Aorta (tissue), 5 donors: ENCODE measurements around the gene SLCO2B1. TPM values are rescaled to one million over a fixed set of nuclear protein-coding genes. Genes with fewer than 3 reads are reported as not detected.

Source experiments
- ATAC-seq: fragments of 200-7000 bp; cut with Tn5 transposase; one replicate; pipeline ENCODE4 v1.9.1; 2022; ENCODE audit warnings: moderate library complexity; ENCODE audit not compliant: low FRiP score
- DNase-seq, 2 donors: peaks; one replicate each; pipeline ENCODE4 v3.0.0-alpha.2; 2020
- H3K27ac ChIP-seq, 2 donors: one replicate each; pipeline ENCODE4 v1.5.1; 2013; ENCODE audit warnings: low read length in 2 of 2, mild to moderate bottlenecking in 2 of 2, moderate library complexity in 2 of 2, control low read depth in 1 of 2, inconsistent platforms in 1 of 2, low read depth in 1 of 2
- H3K27me3 ChIP-seq, 2 donors: one replicate each; pipeline ENCODE4 v1.6.1; 2013; ENCODE audit warnings: control low read depth in 1 of 2, low read length in 1 of 2, mild to moderate bottlenecking in 1 of 2, moderate library complexity in 1 of 2; ENCODE audit not compliant: insufficient read depth in 2 of 2, control insufficient read depth in 1 of 2
- H3K36me3 ChIP-seq, 2 donors: one replicate each; pipeline ENCODE4 v1.6.1; 2013; ENCODE audit warnings: control low read depth in 1 of 2, low read length in 1 of 2, mild to moderate bottlenecking in 1 of 2; ENCODE audit not compliant: insufficient read depth in 2 of 2, control insufficient read depth in 1 of 2
- H3K4me1 ChIP-seq, 2 donors: one replicate each; pipeline ENCODE4 v1.6.1; 2013; ENCODE audit warnings: low read length in 2 of 2, control low read depth in 1 of 2, mild to moderate bottlenecking in 1 of 2, moderate library complexity in 1 of 2; ENCODE audit not compliant: insufficient read depth in 2 of 2, control insufficient read depth in 1 of 2
- H3K4me3 ChIP-seq, 2 donors: one replicate each; pipeline ENCODE4 v1.5.1; 2013; ENCODE audit warnings: low read length in 2 of 2, control low read depth in 1 of 2, mild to moderate bottlenecking in 1 of 2
- H3K9me3 ChIP-seq: one replicate; pipeline ENCODE4 v1.6.1; 2013; ENCODE audit warnings: mild to moderate bottlenecking, low read length; ENCODE audit not compliant: control insufficient read depth
- WGBS, 2 donors: extraction: QIAGEN DNeasy Blood & Tissue Kit; methylation state at CpG; one replicate each; pipeline ENCODE4 v1.1.7; 2013; 5-methylcytosine and 5-hydroxymethylcytosine counted together
- intact Hi-C, 2 donors: fragments of 100-400 bp; cut with DNase I; formaldehyde crosslinking; loops; one replicate each; pipeline versions ENCODE4 v1.14.2 to v1.15.0; 2022
- polyA plus RNA-seq, 2 donors: library from polyadenylated mRNA; stranded (reverse); fragments of 200-250 nt; gene quantifications; one replicate each; pipeline ENCODE4 v1.2.3, GENCODE V29; 2013
- total RNA-seq, 2 donors: library from RNA; stranded (reverse); fragmentation: NEBNext Ultra II Directional; extraction: Animal tissue kit (Norgen Biotek cat#: 25700); gene quantifications; one replicate each; pipeline ENCODE4 v1.2.1, GENCODE V29; 2021
- donor health status: healthy with polysubstance abuse.
- donor health status: Bipolar disorder and iron deficiency.
- donor health status: DM: no; HTN: no; CAD: no.
- donor health status: DM: no; HTN: no; CAD: no.
- donor health status: DM: yes; HTN: yes; CAD: no.

Gene SLCO2B1
- total and polyA plus RNA-seq, 4 donors, result 3.3 to 144 (median 48.3) TPM

- Histone ChIP-seq H3K27me3 (no peaks in the 10 kb centered on the region), H3K9me3 (no peaks in the 10 kb centered on the region), H3K4me3 (no peak overlapping the region), H3K27ac (no peak overlapping the region), H3K4me1 (no peaks in the 10 kb centered on the region), H3K36me3 (no peaks in the 10 kb centered on the region)
- peak in 1 of 2 donors; percentile 19 for DNase-seq
- WGBS, 2 donors, result 44 to 47% methylated on average over 3 of the region's 3 CpGs
- intact Hi-C loops, result no loop called here
- ATAC-seq, result no peak
These were observed 40.4 kb downstream of the SLCO2B1 start for GRCh38 chr11:75191330-75191717.

- H3K27me3 ChIP-seq, result no peaks in the 10 kb centered on the region
- intact Hi-C loops, result no loop called here
- ATAC-seq (no peak), DNase-seq (no peak)
- WGBS, 2 donors, result 98 to 100% methylated on average over 15 of the region's 15 CpGs
- H3K4me3 ChIP-seq, result no peak overlapping the region
- no peaks in the 10 kb centered on the region for H3K9me3 ChIP-seq
- no peak overlapping the region for H3K27ac ChIP-seq
- no peaks in the 10 kb centered on the region for H3K4me1 ChIP-seq
- no peaks in the 10 kb centered on the region for H3K36me3 ChIP-seq
These were observed 42.4 kb downstream of the SLCO2B1 start for GRCh38 chr11:75193271-75193670.

GRCh38 chr11:75193711-75194110 lies 42.8 kb downstream of the SLCO2B1 start:
- H3K9me3 ChIP-seq, result no peaks in the 10 kb centered on the region
- DNase-seq (no peak), ATAC-seq (no peak)
- WGBS, 2 donors, result 72 to 73% methylated on average over 2 of the region's 2 CpGs
- H3K27me3 ChIP-seq, result no peaks in the 10 kb centered on the region
- H3K36me3 ChIP-seq, result no peaks in the 10 kb centered on the region
- H3K4me1 ChIP-seq, result no peaks in the 10 kb centered on the region
- intact Hi-C loops, result no loop called here
- no peak overlapping the region for H3K4me3 ChIP-seq
- no peak overlapping the region for H3K27ac ChIP-seq

GRCh38 chr11:75194147-75194546 lies 43.2 kb downstream of the SLCO2B1 start:
- H3K4me1 ChIP-seq, result no peaks in the 10 kb centered on the region
- ATAC-seq (no peak), DNase-seq (no peak)
- no peaks in the 10 kb centered on the region for H3K36me3 ChIP-seq
- no peaks in the 10 kb centered on the region for H3K27me3 ChIP-seq
- H3K4me3 ChIP-seq, result no peak overlapping the region
- no peaks in the 10 kb centered on the region for H3K9me3 ChIP-seq
- H3K27ac ChIP-seq, result no peak overlapping the region
- intact Hi-C loops, result no loop called here
- 7 to 13% methylated on average over 5 of the region's 5 CpGs for WGBS, 2 donors

- Histone ChIP-seq H3K27me3 (no peaks in the 10 kb centered on the region), H3K36me3 (no peaks in the 10 kb centered on the region), H3K4me1 (no peaks in the 10 kb centered on the region), H3K27ac (no peak overlapping the region), H3K4me3 (no peak overlapping the region), H3K9me3 (no peaks in the 10 kb centered on the region)
- DNase-seq, result peak; percentile 81 to 85
- WGBS, 2 donors, result 56 to 59% methylated on average over 7 of the region's 7 CpGs
- ATAC-seq, result peak; percentile 11
- intact Hi-C loops, result loop anchor here in 1 of 2 donors (5.0 kb wide), 1 partner anchor 53 kb away; no protein-coding TSS in a partner anchor
These were observed 44.5 kb downstream of the SLCO2B1 start for GRCh38 chr11:75195167-75195962.

GRCh38 chr11:75196426-75196825 lies 45.5 kb downstream of the SLCO2B1 start:
- no peaks in the 10 kb centered on the region for H3K9me3 ChIP-seq
- no peaks in the 10 kb centered on the region for H3K4me1 ChIP-seq
- no peak overlapping the region for H3K27ac ChIP-seq
- H3K27me3 ChIP-seq, result no peaks in the 10 kb centered on the region
- WGBS, 2 donors, result 84 to 87% methylated on average over 8 of the region's 8 CpGs
- intact Hi-C loops, result loop anchor here in 1 of 2 donors (5.0 kb wide), 1 partner anchor 54 kb away; no protein-coding TSS in a partner anchor
- DNase-seq (no peak), ATAC-seq (no peak)
- H3K36me3 ChIP-seq, result no peaks in the 10 kb centered on the region
- H3K4me3 ChIP-seq, result no peak overlapping the region

GRCh38 chr11:75197512-75198277 lies 46.8 kb downstream of the SLCO2B1 start:
- H3K27me3 ChIP-seq, result no peaks in the 10 kb centered on the region
- H3K27ac ChIP-seq, result no peak overlapping the region
- H3K9me3 ChIP-seq, result no peaks in the 10 kb centered on the region
- intact Hi-C loops, result loop anchor here in 1 of 2 donors (5.0 kb wide), 1 partner anchor 55 kb away; no protein-coding TSS in a partner anchor
- 88 to 93% methylated on average over 4 of the region's 4 CpGs for WGBS, 2 donors
- H3K4me3 ChIP-seq, result no peak overlapping the region
- no peaks in the 10 kb centered on the region for H3K4me1 ChIP-seq
- no peaks in the 10 kb centered on the region for H3K36me3 ChIP-seq
- ATAC-seq, result no peak
- no peak for DNase-seq

- no peak for DNase-seq
- H3K9me3 ChIP-seq, result no peaks in the 10 kb centered on the region
- no peak for ATAC-seq
- no peaks in the 10 kb centered on the region for H3K36me3 ChIP-seq
- H3K4me1 ChIP-seq, result no peaks in the 10 kb centered on the region
- no peaks in the 10 kb centered on the region for H3K27me3 ChIP-seq
- WGBS, 2 donors, result 73% methylated on average over 7 of the region's 7 CpGs
- H3K4me3 ChIP-seq, result no peak overlapping the region
- no peak overlapping the region for H3K27ac ChIP-seq
- intact Hi-C loops, result loop anchor here in 1 of 2 donors (5.0 kb wide), 1 partner anchor 56 kb away; no protein-coding TSS in a partner anchor
These were observed 47.5 kb downstream of the SLCO2B1 start for GRCh38 chr11:75198278-75198973.
